ENCODE results near the gene LY6G6D. TPM values are rescaled to one million over a fixed set of nuclear protein-coding genes. Genes with fewer than 3 reads are reported as not detected.

The LY6G6D gene
- total RNA-seq, 4 donors from 2014 or later = not detected

GRCh38 chr6:31692886-31693285 lies 22.3 kb upstream of the LY6G6D start:
- TF ChIP-seq CTCF (IDR thresholded peaks at IDR 0.05) = no peak
- ATAC-seq (ENCODE audit: low FRiP score) = no peak
- DNase-seq (ENCODE audit: low spot score) = no peak

- no peak for ATAC-seq (ENCODE audit: low FRiP score)
- no peak for TF ChIP-seq CTCF (IDR thresholded peaks at IDR 0.05)
- no peak for DNase-seq (ENCODE audit: low spot score)
Observed at GRCh38 chr6:31693535-31693934, 21.6 kb upstream of the LY6G6D start.

GRCh38 chr6:31697555-31697954 lies 17.6 kb upstream of the LY6G6D start:
- ATAC-seq (ENCODE audit: low FRiP score) (no peak), DNase-seq (ENCODE audit: low spot score) (no peak)

GRCh38 chr6:31700740-31701401 lies 14.3 kb upstream of the LY6G6D start:
- no peak for ATAC-seq (ENCODE audit: low FRiP score)
- no peak for DNase-seq (ENCODE audit: low spot score)
- TF ChIP-seq CTCF (IDR thresholded peaks at IDR 0.05) = no peak

More at GRCh38 chr6:31697555-31697954, 17.6 kb upstream of the LY6G6D start:
- TF ChIP-seq CTCF (IDR thresholded peaks at IDR 0.05) = no peak

- DNase-seq (ENCODE audit: low spot score) = no peak
- ATAC-seq (ENCODE audit: low FRiP score) = no peak
- no peak for TF ChIP-seq CTCF (IDR thresholded peaks at IDR 0.05)
Observed at GRCh38 chr6:31701666-31702404, 13.3 kb upstream of the LY6G6D start.

GRCh38 chr6:31702405-31702818 lies 12.7 kb upstream of the LY6G6D start:
- DNase-seq (ENCODE audit: low spot score) = no peak
- TF ChIP-seq CTCF (IDR thresholded peaks at IDR 0.05) = no peak
- no peak for ATAC-seq (ENCODE audit: low FRiP score)

Measured in omental fat pad (tissue), 4 donors.